Keratinocyte (primary cell): Measurements from ENCODE around the gene VGLL3. TPM values are rescaled to one million over a fixed set of nuclear protein-coding genes. Genes with fewer than 3 reads are reported as not detected.
A peak's percentile ranks its signal among the peaks of the same experiment; 100 is the strongest.

Source experiments
- DNase-seq: peaks from one replicate; pipeline ENCODE4 v3.0.0-alpha.2; 2011; ENCODE audit warnings: low read depth, missing footprints, low spot score
- FAIRE-seq: peaks from 2 replicates; lab custom pipeline; 2011; peaks lifted over from hg19 to GRCh38; lab: Jason Lieb, UNC
- H2AFZ ChIP-seq: 2 replicates; pipeline ENCODE4 v1.6.0; 2012; ENCODE audit warnings: low read length, control low read depth, inconsistent platforms; ENCODE audit not compliant: control insufficient read depth
- H3K27ac ChIP-seq: 2 replicates; pipeline ENCODE4 v1.5.1; 2011; ENCODE audit warnings: low read length; ENCODE audit not compliant: control insufficient read depth, insufficient read depth
- H3K27me3 ChIP-seq: 3 replicates; pipeline ENCODE4 v1.6.0; 2011; ENCODE audit warnings: low read length; ENCODE audit not compliant: control insufficient read depth, insufficient read depth; ENCODE audit errors: extremely low read depth
- H3K36me3 ChIP-seq, 2 experiments: 2 replicates in 1 of 2; 3 replicates in 1 of 2; pipeline ENCODE4 v1.5.1; 2011; ENCODE audit warnings: low read length in 2 of 2, mild to moderate bottlenecking in 1 of 2; ENCODE audit not compliant: control insufficient read depth in 2 of 2, insufficient read depth in 2 of 2; ENCODE audit errors: extremely low read depth in 1 of 2
- H3K4me1 ChIP-seq: 3 replicates; pipeline ENCODE4 v1.5.1; 2011; ENCODE audit warnings: low read length; ENCODE audit not compliant: control insufficient read depth, insufficient read depth; ENCODE audit errors: extremely low read depth
- H3K4me2 ChIP-seq: 3 replicates; pipeline ENCODE4 v1.6.0; 2011; ENCODE audit warnings: low read depth, low read length; ENCODE audit not compliant: control insufficient read depth, insufficient read depth; ENCODE audit errors: extremely low read depth
- H3K4me3 ChIP-seq, 3 experiments: fragments of 200-600 bp in 1 of 3; sonication (generic) in 1 of 3; 2 replicates in 2 of 3; 3 replicates in 1 of 3; pipeline ENCODE4 v1.5.1; 2011 to 2016; ENCODE audit warnings: low read length in 3 of 3, mild to moderate bottlenecking in 3 of 3, control low read depth in 2 of 3, inconsistent platforms in 1 of 3, low read depth in 1 of 3, mixed read lengths in 1 of 3, mixed run types in 1 of 3, moderate library complexity in 1 of 3; ENCODE audit not compliant: control insufficient read depth in 2 of 3, insufficient read depth in 2 of 3; ENCODE audit errors: extremely low read depth in 1 of 3
- H3K79me2 ChIP-seq: 2 replicates; pipeline ENCODE4 v1.6.0; 2012; ENCODE audit warnings: low read length; ENCODE audit not compliant: control insufficient read depth, insufficient read depth
- H3K9ac ChIP-seq: 3 replicates; pipeline ENCODE4 v1.6.0; 2011; ENCODE audit warnings: low read length; ENCODE audit not compliant: control insufficient read depth, insufficient read depth; ENCODE audit errors: extremely low read depth
- H3K9me1 ChIP-seq: 3 replicates; pipeline ENCODE4 v1.6.0; 2011; ENCODE audit warnings: low read length; ENCODE audit not compliant: control insufficient read depth, insufficient read depth; ENCODE audit errors: extremely low read depth
- H3K9me3 ChIP-seq: 2 replicates; pipeline ENCODE4 v1.5.1; 2012; ENCODE audit warnings: low read depth, low read length; ENCODE audit not compliant: control insufficient read depth
- H4K20me1 ChIP-seq: 3 replicates; pipeline ENCODE4 v1.6.0; 2011; ENCODE audit warnings: low read length; ENCODE audit not compliant: control insufficient read depth, insufficient read depth; ENCODE audit errors: extremely low read depth
- CTCF ChIP-seq, 3 experiments: IDR thresholded peaks in 1 of 3; conservative IDR thresholded peaks in 1 of 3; optimal IDR thresholded peaks in 1 of 3; 2 replicates in 2 of 3; 3 replicates in 1 of 3; pipeline versions ENCODE3 to v1.5.1; 2011; ENCODE audit warnings: low read length in 3 of 3, mild to moderate bottlenecking in 3 of 3, moderate library complexity in 2 of 3, control low read depth in 1 of 3, inconsistent platforms in 1 of 3; ENCODE audit not compliant: insufficient read depth in 2 of 3; ENCODE audit errors: extremely low read depth in 1 of 3
- EZH2 ChIP-seq: IDR thresholded peaks from one replicate; pipeline ENCODE4 v1.6.1; 2012; ENCODE audit warnings: inconsistent platforms, mild to moderate bottlenecking, low read length, moderate library complexity
- dilution Hi-C: fragments of 300-500 bp; cut with MboI; formaldehyde crosslinking; loops from one replicate; pipeline ENCODE4 v1.7.0; 2020; ENCODE audit warnings: low sequenced_read_pairs; ENCODE audit not compliant: extremely low pct_ligation_motif_present
- polyA plus RNA-seq, 5 experiments: library from polyadenylated mRNA; depleted of rRNA in 3 of 5; stranded (reverse) in 3 of 5; stranded (forward) in 1 of 5; unstranded in 1 of 5; fragments of >200 nt; gene quantifications; 1 replicate in 1 of 5; 2 replicates in 3 of 5; 3 replicates in 1 of 5; pipeline versions ENCODE4 v1.2.1 to v1.2.3, GENCODE V29; 2011 to 2012; ENCODE audit warnings: missing spikeins in 2 of 5, low read depth in 1 of 5, low replicate concordance in 1 of 5

VGLL3 gene
- polyA plus RNA-seq, 1 donor (not counting 4 experiments of a cell fraction or from before 2014, with no cell fraction given): 2.6 TPM

GRCh38 chr3:86987421-86987715 is 3.6 kb downstream of the VGLL3 start:
- Histone ChIP-seq H3K9ac (no peak overlapping the region), H3K4me3 (no peak overlapping the region), H3K27ac (no peak overlapping the region), H3K9me1 (no peaks in the 10 kb centered on the region), H3K79me2 (no peaks in the 10 kb centered on the region), H4K20me1 (no peaks in the 10 kb centered on the region), H3K36me3 (no peaks in the 10 kb centered on the region), H3K4me1 (peaks cover 3% of the 10 kb centered on the region), H3K9me3 (no peaks in the 10 kb centered on the region), H3K4me2 (no peak overlapping the region), H3K27me3 (peaks cover 11% of the 10 kb centered on the region), H2AFZ (no peak overlapping the region)
- no peak for DNase-seq
- TF ChIP-seq EZH2: no peak
- no peak for TF ChIP-seq CTCF (optimal IDR thresholded peaks at IDR 0.05 in 1 of 3, IDR thresholded peaks at IDR 0.05 in 1 of 3, conservative IDR thresholded peaks at IDR 0.05 in 1 of 3; ENCODE audit: extremely low read depth in 1 of 3, insufficient read depth in 2 of 3, low read length in 3 of 3)
- dilution Hi-C loops: no loop called here
- FAIRE-seq: no peak

- H2AFZ ChIP-seq: no peak overlapping the region
- TF ChIP-seq EZH2 (no peak), CTCF (optimal IDR thresholded peaks at IDR 0.05 in 1 of 3, IDR thresholded peaks at IDR 0.05 in 1 of 3, conservative IDR thresholded peaks at IDR 0.05 in 1 of 3; ENCODE audit: extremely low read depth in 1 of 3, insufficient read depth in 2 of 3, low read length in 3 of 3) (no peak)
- dilution Hi-C loops: no loop called here
- DNase-seq: no peak
- no peak overlapping the region for H3K9ac ChIP-seq
- H3K9me1 ChIP-seq: no peaks in the 10 kb centered on the region
- no peak overlapping the region for H3K4me2 ChIP-seq
- H4K20me1 ChIP-seq: no peaks in the 10 kb centered on the region
- no peaks in the 10 kb centered on the region for H3K36me3 ChIP-seq
- no peak overlapping the region for H3K4me3 ChIP-seq
- peaks cover 11% of the 10 kb centered on the region for H3K27me3 ChIP-seq
- no peaks in the 10 kb centered on the region for H3K79me2 ChIP-seq
- no peaks in the 10 kb centered on the region for H3K9me3 ChIP-seq
- no peak overlapping the region for H3K27ac ChIP-seq
- peak; percentile 13 for FAIRE-seq
- peaks cover 3% of the 10 kb centered on the region for H3K4me1 ChIP-seq
Observed at GRCh38 chr3:86986671-86987420, 4.1 kb downstream of the VGLL3 start.
